HG03354 (cell line): ENCODE data around the gene GAK.
A peak's percentile ranks its signal among the peaks of the same experiment; 100 is the strongest.
"Not testable (repeated sequence)": the region's sequence is repeated elsewhere in the genome, so short reads cannot be mapped to it uniquely, and the experiment has no call there.

ENCODE experiments used
- ATAC-seq: cut with Tn5 transposase; IDR thresholded peaks from one replicate; pipeline ENCODE4 v1.9.1; 2021; ENCODE audit warnings: mild to moderate bottlenecking; ENCODE audit not compliant: unreplicated experiment, poor library complexity, severe bottlenecking

The GAK gene

GRCh38 chr4:954211-955020 lies 22.3 kb upstream of the GAK start:
- no peak for ATAC-seq

DNA sequence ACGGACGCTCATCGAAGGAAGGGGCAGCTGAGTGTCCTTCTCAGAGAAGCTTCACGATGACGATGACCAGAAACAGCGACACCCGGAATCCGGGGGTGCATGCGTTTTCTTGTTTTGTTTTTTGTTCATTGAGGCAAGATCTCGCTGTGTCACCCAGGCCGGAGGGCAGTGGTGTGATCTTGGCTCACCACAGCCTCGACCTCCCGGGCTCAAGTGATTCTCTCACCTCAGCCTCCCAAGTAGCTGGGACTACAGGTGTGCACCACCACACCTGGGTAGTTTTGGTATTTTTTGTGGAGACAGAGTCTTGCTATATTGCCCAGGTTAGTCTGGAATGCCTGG lies 21.4 kb upstream of the GAK start:
- ATAC-seq: no peak

- ATAC-seq: no peak
Observed at GRCh38 chr4:952881-953573, 20.9 kb upstream of the GAK start.

- no peak for ATAC-seq
Observed at GRCh38 chr4:951594-952468, 19.7 kb upstream of the GAK start.

DNA sequence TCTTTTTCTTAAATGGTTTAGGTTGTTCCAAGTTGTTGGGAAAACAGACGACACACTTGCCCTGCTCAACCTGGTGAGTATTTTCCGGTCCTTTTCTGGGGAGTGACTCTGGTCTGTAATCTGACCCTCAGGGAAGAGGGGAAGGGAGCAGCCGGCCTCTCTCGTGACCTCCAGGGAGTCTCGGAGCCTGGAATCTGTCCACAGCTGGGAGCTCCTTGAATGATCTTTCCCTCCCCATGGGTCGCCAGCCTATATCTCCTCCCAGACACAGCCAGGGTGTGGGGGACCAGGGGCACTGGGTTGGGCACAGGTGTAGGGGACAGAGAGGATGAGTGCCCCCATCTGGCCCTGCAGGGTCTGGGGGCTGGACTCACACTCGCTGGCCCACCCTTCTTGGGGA lies 19.1 kb upstream of the GAK start:
- ATAC-seq: no peak

- no peak for ATAC-seq
Observed at GRCh38 chr4:950136-951020, 18.3 kb upstream of the GAK start.

- no peak for ATAC-seq
Observed at GRCh38 chr4:949656-950055, 17.5 kb upstream of the GAK start.

GRCh38 chr4:948936-949300 lies 16.8 kb upstream of the GAK start:
- no peak for ATAC-seq

- ATAC-seq: no peak
Observed at GRCh38 chr4:948101-948935, 16.2 kb upstream of the GAK start.

DNA sequence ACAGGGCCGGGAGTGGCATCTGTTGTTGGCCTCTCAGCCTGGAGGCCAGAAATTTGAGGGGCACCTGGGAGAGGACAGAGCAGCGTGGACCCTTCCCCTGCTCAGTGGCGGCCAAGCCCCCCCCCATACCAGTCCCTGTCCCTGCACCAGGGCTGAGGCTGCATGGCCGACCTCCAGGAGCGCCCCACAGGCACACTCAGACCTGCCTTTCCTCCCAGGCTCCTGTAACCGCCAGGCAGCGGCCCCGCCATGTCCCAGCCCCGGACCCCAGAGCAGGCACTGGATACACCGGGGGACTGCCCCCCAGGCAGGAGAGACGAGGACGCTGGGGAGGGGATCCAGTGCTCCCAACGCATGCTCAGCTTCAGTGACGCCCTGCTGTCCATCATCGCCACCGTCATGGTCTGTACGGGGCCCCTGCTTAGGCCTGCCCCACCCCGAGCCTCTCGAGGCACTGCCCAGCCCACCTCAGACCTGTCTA lies 15.4 kb upstream of the GAK start:
- no peak for ATAC-seq

DNA sequence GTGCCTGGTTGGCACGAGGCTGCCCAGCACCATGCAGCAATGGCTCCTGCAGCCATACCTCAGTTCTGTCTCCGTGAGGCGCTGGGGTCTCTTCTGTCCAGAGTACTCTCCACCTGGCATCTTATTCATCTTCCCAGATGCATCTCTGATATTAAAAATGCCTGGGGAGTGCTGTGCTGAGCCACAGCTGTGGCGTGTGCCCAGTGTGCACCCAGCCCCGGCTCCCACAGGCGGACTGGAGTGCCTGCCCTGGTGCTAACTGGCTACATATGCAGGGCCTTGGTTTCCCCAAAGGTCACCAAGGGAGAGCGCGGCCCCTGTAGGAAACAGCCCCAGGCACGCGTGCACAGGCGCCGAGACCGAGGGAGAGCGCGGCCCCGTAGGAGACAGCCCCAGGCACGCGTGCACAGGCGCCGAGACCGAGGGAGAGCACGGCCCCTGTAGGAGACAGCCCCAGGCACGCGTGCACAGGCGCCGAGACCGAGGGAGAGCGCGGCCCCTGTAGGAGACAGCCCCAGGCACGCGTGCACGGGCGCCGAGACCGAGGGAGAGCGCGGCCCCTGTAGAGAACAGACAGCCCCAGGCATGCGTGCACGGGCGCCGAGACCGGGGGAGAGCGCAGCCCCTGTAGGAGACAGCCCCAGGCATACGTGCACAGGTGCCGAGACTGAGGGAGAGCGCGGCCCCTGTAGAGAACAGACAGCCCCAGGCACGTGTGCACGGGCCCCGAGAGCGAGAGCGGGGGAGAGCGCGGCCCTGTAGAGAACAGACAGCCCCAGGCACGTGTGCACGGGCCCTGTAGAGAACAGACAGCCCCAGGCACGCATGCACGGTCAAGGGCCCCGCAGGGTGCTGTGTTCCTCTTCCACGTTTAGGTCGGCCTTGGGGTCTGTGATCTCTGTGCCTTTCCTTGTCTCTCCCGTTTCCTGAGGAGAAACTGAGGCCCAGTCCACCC lies 14.7 kb upstream of the GAK start:
- no peak for ATAC-seq

DNA sequence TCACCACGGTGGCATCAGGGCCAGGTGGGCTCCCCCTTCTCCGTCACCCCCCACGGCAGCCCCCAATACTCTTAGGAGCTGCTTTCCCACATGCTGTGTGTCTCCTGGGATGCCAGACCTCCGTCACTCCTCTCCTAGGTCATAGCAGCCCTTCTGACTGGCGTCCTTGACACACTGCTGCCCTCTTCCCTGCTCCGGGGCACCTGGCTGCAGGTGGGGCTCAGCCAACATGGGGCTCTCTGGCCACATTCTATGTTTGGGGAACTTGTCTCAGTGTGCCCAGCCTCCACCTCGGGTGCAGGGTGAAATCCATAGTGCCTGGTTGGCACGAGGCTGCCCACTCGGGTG lies 14.0 kb upstream of the GAK start:
- ATAC-seq: no peak

GRCh38 chr4:945274-946102 lies 13.4 kb upstream of the GAK start:
- ATAC-seq: no peak

- not testable (repeated sequence) for ATAC-seq
Observed at GRCh38 chr4:939508-939907, 7.4 kb upstream of the GAK start.

DNA sequence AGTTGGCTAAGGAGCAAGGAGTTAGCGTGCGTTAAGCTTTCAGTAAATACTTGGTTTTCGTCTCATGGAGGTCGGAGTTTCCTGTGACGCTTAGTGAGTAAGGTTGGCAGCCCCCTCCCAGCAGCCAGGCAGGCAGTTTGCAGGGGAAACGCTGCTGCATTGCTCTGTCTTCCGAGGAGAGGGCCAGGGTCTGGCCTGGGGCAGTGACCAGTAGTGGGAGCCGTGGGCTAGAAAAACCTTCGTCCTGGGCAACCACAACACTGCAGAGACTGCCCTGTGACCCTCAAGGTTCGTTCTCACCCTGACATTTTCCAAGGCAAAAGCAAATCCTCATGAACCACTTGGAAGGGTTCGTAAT lies 576 bp upstream of the GAK start:
- ATAC-seq: peak; percentile 2

- ATAC-seq: peak; percentile 7
Observed at GRCh38 chr4:931194-931959, 739 bp downstream of the GAK start.
